ENCODE measurements around the gene PEAR1. TPM values are rescaled to one million over a fixed set of nuclear protein-coding genes. Genes with fewer than 3 reads are reported as not detected.

The PEAR1 gene
- total and polyA plus RNA-seq, 2 donors (not counting 1 experiment from before 2014, with no cell fraction given), result 2.6 to 41.5 TPM

GRCh38 chr1:156844638-156845037 is 48.9 kb upstream of the PEAR1 start:
- Histone ChIP-seq H3K9me3 (ENCODE audit: control insufficient read depth, insufficient read depth, low read depth, low read length) (no peaks in the 10 kb centered on the region), H3K27me3 (ENCODE audit: control insufficient read depth, insufficient read depth, low read length) (peaks cover 54% of the 10 kb centered on the region), H4K20me1 (ENCODE audit: control insufficient read depth, extremely low read depth, insufficient read depth, low read length) (no peaks in the 10 kb centered on the region), H3K79me2 (ENCODE audit: control insufficient read depth, insufficient read depth, low read length) (no peaks in the 10 kb centered on the region), H3K36me3 (ENCODE audit: control insufficient read depth, insufficient read depth, low read length) (no peaks in the 10 kb centered on the region), H3K4me2 (ENCODE audit: extremely low read depth, insufficient read depth, low read length) (no peak overlapping the region), H3K27ac (ENCODE audit: insufficient read depth, low read length) (no peak overlapping the region), H3K4me1 (ENCODE audit: control insufficient read depth, extremely low read depth, insufficient read depth, low read length) (no peaks in the 10 kb centered on the region), H3K4me3 (replicated peaks in 1 of 4; ENCODE audit: control extremely low read depth in 1 of 4, insufficient read depth in 1 of 4, low read depth in 3 of 4, low read length in 4 of 4) (no peak overlapping the region), H3K9ac (ENCODE audit: insufficient read depth, low read length) (no peak overlapping the region), H2AFZ (ENCODE audit: low read length) (no peak overlapping the region)
- TF ChIP-seq EZH2 (IDR thresholded peaks at IDR 0.05; ENCODE audit: low read length, missing control alignments) (peak; percentile 42), CTCF (conservative IDR thresholded peaks at IDR 0.05 in 1 of 2, IDR thresholded peaks at IDR 0.05 in 1 of 2; ENCODE audit: low read depth in 1 of 2, low read length in 2 of 2) (no peak)
- DNase-seq (ENCODE audit: low read depth in 2 of 2), result no peak

GRCh38 chr1:156845055-156845952 is 48.2 kb upstream of the PEAR1 start:
- H3K9ac ChIP-seq (ENCODE audit: insufficient read depth, low read length), result no peak overlapping the region
- no peaks in the 10 kb centered on the region for H4K20me1 ChIP-seq (ENCODE audit: control insufficient read depth, extremely low read depth, insufficient read depth, low read length)
- no peak overlapping the region for H3K27ac ChIP-seq (ENCODE audit: insufficient read depth, low read length)
- no peaks in the 10 kb centered on the region for H3K36me3 ChIP-seq (ENCODE audit: control insufficient read depth, insufficient read depth, low read length)
- H3K4me3 ChIP-seq (replicated peaks in 1 of 4; ENCODE audit: control extremely low read depth in 1 of 4, insufficient read depth in 1 of 4, low read depth in 3 of 4, low read length in 4 of 4), result no peak overlapping the region
- H3K4me2 ChIP-seq (ENCODE audit: extremely low read depth, insufficient read depth, low read length), result no peak overlapping the region
- no peak for DNase-seq (ENCODE audit: low read depth in 2 of 2)
- no peaks in the 10 kb centered on the region for H3K79me2 ChIP-seq (ENCODE audit: control insufficient read depth, insufficient read depth, low read length)
- no peaks in the 10 kb centered on the region for H3K9me3 ChIP-seq (ENCODE audit: control insufficient read depth, insufficient read depth, low read depth, low read length)
- H2AFZ ChIP-seq (ENCODE audit: low read length), result no peak overlapping the region
- H3K4me1 ChIP-seq (ENCODE audit: control insufficient read depth, extremely low read depth, insufficient read depth, low read length), result no peaks in the 10 kb centered on the region
- no peak for TF ChIP-seq EZH2 (IDR thresholded peaks at IDR 0.05; ENCODE audit: low read length, missing control alignments)
- peak in 1 of 2 donors; percentile 2 for TF ChIP-seq CTCF (conservative IDR thresholded peaks at IDR 0.05 in 1 of 2, IDR thresholded peaks at IDR 0.05 in 1 of 2; ENCODE audit: low read depth in 1 of 2, low read length in 2 of 2)
- peaks cover 59% of the 10 kb centered on the region for H3K27me3 ChIP-seq (ENCODE audit: control insufficient read depth, insufficient read depth, low read length)

- H3K27ac ChIP-seq (ENCODE audit: insufficient read depth, low read length), result no peak overlapping the region
Measured at GRCh38 chr1:156845953-156846545, 47.5 kb upstream of the PEAR1 start.

More at GRCh38 chr1:156845953-156846545, 47.5 kb upstream of the PEAR1 start:
- H3K4me1 ChIP-seq (ENCODE audit: control insufficient read depth, extremely low read depth, insufficient read depth, low read length), result no peaks in the 10 kb centered on the region
- H3K9me3 ChIP-seq (ENCODE audit: control insufficient read depth, insufficient read depth, low read depth, low read length), result no peaks in the 10 kb centered on the region
- peaks cover 57% of the 10 kb centered on the region for H3K27me3 ChIP-seq (ENCODE audit: control insufficient read depth, insufficient read depth, low read length)
- no peak overlapping the region for H2AFZ ChIP-seq (ENCODE audit: low read length)
- H3K36me3 ChIP-seq (ENCODE audit: control insufficient read depth, insufficient read depth, low read length), result no peaks in the 10 kb centered on the region
- H3K4me3 ChIP-seq (replicated peaks in 1 of 4; ENCODE audit: control extremely low read depth in 1 of 4, insufficient read depth in 1 of 4, low read depth in 3 of 4, low read length in 4 of 4), result no peak overlapping the region
- no peaks in the 10 kb centered on the region for H4K20me1 ChIP-seq (ENCODE audit: control insufficient read depth, extremely low read depth, insufficient read depth, low read length)
- no peak overlapping the region for H3K4me2 ChIP-seq (ENCODE audit: extremely low read depth, insufficient read depth, low read length)
- DNase-seq (ENCODE audit: low read depth in 2 of 2), result no peak
- H3K79me2 ChIP-seq (ENCODE audit: control insufficient read depth, insufficient read depth, low read length), result no peaks in the 10 kb centered on the region
- TF ChIP-seq CTCF (conservative IDR thresholded peaks at IDR 0.05 in 1 of 2, IDR thresholded peaks at IDR 0.05 in 1 of 2; ENCODE audit: low read depth in 1 of 2, low read length in 2 of 2) (no peak), EZH2 (IDR thresholded peaks at IDR 0.05; ENCODE audit: low read length, missing control alignments) (peak; percentile 88)
- no peak overlapping the region for H3K9ac ChIP-seq (ENCODE audit: insufficient read depth, low read length)

Data from fibroblast of lung (primary cell).